ENCODE results near the gene PITPNM3.
"Not testable (repeated sequence)": the region's sequence is repeated elsewhere in the genome, so short reads cannot be mapped to it uniquely, and the experiment has no call there.

PITPNM3 gene

DNA sequence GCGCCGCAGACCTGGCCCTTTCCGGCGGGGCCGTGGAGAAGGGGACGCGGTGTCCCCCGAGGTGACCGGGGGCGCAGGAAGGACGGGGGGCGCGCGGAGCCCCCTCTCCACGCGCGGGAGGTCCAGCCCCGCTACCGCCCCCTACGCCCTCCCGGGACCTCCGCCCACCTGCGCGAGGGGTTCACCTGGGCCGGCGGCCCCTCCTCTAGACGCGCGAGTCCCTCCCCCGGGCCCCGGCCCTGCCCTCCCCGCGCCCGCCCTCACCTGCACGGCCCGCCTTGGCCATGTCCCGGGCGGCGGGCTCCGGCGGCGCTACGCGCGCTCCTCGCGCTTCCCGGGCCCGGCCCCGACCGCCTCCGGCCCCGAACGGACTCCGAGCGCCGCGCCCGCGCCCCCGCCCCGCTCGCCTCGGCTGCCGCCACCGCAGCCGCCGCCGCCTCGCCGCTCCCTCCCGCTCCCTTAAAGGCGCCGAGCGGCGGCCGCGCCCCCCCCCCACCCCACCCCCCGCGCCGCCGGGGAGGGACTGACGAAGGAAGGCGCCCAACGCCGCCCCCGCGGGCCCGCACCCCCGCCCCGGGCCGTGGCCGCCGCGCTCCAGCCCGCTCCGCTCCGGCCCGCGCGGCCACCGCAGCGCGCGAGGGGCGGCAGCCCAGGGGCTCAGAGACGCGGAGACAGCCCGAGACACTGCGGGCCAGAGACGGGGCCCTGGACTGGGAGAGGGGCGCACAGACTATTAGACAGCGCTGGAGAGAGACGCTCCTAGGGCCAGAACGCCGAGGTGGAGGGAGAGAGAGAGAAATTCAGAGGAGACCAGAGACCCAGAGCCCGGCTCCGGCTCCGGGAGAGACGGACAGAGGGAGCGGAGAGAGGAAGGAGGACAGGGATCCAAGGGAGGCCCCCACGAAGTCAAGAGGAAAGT is at the start of gene PITPNM3:
PITPNM3 (minus strand) TSS at position 435 of the 919 bp plus-strand sequence; CDS start at position 286, 149 bp downstream.
- DNase-seq (ENCODE audit: extremely low read depth in 1 of 2, low read depth in 1 of 2) = no peak

DNA sequence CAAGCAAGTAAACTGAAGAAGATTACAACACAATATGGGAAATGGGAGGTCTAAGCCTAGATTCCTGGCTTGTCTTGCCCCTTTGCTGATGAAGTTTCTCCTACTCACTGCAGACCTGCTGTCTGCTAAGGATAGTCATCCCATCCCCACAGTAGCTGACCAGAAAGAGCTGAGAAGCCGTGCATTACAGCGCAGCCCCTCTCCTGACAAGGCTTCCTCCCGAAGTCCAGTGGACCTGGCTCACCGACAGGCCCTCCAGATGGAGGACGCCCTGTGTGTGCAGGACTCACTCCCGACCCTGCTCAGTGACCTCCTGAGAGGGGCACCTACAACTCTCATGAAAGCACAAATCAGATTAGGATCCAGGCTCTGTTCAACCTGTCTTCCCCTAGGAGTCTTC is 48.8 kb upstream of the PITPNM3 start:
- DNase-seq (ENCODE audit: extremely low read depth in 1 of 2, low read depth in 1 of 2) = no peak

DNA sequence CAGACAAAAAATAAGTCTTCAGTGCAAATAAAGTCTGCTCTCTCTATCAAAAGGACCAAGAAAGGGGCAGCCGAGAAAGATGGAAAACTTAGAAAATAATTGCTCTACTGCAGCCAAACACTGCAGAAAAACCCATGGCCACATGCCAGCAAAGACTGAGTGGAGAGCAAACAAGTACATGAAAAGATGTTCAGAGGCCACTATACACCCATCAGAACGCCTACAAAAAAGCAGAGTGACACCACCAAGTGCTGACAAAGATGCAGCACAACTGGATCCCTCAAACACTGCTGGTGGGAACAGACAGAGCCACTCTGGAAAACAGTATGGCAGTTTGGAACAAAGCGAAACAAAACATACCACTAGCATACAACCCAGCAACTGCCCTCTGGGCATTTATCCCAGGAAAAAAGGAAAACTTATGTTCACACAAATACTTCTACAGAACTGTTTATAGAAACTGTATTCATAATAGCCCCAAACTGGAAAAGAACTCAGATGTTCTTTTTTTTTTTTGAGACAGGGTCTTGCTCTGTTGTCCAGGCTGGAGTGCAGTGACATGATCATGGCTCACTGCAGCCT is 47.5 kb upstream of the PITPNM3 start:
- DNase-seq (ENCODE audit: extremely low read depth in 1 of 2, low read depth in 1 of 2) = no peak

DNA sequence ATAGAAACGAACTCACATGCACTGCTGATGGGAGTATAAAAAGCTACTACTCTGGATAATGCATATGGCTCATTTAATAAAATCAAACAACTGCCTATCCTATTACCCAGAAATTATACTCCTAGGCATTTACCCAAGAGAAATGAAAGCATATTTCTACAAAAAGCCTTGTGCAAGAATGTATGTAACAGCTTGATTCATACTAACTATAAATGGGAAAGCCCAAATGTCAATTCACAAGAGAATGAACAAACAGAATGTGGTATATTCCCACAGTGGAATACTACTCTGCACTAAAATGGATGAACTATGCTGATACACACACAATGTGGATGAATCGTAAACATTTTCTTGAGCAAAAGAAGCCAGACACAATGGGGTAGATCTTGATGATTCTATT is 45.8 kb upstream of the PITPNM3 start:
- no peak for DNase-seq (ENCODE audit: extremely low read depth in 1 of 2, low read depth in 1 of 2)

DNA sequence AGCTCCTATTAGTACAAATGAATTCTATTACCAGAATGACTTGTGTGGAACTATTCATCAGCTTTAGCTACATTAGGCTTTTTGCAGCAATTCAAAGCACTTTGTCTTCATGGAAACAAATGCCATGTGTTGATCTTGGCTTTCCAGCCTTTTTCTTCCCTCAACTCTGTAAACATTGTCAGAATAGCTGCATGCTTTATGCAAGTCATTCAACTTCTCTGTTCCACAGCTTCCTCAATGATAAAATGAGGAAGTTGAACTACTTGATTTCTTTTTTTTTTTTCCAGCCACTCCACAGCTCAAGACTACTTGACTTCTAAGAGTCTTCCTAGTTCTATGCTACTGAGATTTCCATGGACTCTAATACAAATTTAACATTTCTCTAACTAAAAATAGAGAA is 43.0 kb upstream of the PITPNM3 start:
- no peak for DNase-seq (ENCODE audit: extremely low read depth in 1 of 2, low read depth in 1 of 2)

DNA sequence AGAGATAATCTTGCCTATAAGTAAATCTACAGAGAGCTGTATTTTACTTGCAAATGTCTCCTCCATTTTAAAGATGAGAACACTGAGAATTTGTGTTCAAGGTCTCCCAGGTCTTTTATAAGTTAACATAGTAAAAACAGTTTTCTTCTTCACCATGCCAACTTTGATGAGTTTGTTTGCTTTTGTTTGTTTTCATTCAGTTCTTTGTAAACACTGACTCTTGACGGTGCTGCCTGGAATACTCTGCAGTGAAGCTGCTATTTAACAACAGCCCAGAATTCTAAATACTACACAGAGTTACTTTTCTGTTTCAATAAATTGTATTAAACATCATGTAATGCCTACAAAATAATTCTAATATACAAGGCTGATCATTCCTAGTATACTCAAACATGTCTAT is 41.4 kb upstream of the PITPNM3 start:
- DNase-seq (ENCODE audit: extremely low read depth in 1 of 2, low read depth in 1 of 2) = no peak

DNA sequence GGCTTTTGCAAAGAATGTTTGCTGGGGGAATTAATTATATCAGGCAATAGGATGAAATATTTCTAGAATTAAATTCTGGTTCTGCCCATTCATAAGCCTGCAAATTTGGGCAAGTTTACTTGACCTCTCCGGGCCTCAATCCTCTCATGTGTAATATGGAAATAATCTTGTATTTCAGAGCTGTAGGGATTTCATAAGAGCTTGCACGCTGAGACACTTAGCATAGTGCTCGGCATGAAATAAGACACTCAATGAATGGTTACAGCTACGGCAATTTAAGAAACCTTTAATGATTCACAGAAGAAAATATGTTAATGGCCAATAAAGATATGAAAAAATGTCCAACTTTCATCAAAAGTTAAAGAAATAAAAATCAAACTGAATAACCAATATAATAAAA is 40.6 kb upstream of the PITPNM3 start:
- DNase-seq (ENCODE audit: extremely low read depth in 1 of 2, low read depth in 1 of 2) = no peak

DNA sequence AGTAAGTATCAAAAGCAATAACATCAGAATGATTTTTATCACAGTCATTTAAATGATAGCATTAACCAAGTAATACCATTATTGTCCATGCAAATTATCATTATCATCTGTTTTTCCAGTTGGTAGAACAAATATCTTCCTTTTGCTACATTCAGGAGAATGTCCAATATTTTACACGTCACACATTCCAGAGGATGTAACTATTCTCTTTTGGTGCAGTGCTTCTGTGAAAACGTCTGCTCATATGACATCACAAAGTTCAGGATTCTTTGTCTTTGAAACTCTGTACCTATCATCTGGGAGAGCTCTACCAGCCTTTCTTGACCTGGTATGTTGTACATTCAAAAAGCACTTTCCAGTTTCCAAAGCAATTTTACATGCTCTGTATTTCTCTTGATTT is 40.2 kb upstream of the PITPNM3 start:
- DNase-seq (ENCODE audit: extremely low read depth in 1 of 2, low read depth in 1 of 2) = no peak

DNA sequence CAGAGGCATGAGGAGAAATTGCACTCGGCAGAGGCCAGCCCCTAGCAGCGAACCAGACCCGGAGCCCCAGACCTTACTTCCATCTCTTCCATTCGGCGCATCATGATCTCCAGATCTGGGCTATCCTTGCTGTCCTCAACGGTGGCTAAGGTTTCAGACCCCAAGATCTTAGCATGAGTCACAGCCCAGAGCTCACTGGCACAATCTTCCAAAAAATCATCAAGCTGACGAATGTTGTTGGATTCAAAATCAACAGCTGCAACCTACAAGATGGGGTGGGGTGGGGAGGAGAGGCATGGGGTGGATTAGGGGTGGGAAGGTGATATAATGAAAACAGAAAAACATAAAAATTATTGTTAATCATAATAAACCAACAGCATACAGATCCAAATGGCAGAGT is 39.7 kb upstream of the PITPNM3 start:
- DNase-seq (ENCODE audit: extremely low read depth in 1 of 2, low read depth in 1 of 2) = no peak

DNA sequence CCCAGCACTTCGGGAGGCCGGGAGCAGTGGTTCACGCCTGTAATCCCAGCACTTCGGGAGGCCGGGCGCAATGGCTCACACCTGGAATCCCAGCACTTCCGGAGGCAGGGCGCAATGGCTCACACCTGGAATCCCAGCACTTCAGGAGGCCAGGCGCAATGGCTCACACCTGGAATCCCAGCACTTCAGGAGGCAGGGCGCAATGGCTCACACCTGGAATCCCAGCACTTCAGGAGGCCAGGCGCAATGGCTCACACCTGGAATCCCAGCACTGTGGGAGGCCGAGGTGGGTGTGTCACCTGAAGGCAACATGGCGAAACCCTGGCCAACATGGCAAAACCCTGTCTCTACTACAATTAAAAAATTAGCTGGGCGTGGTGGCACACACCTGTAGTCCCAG is 37.0 kb upstream of the PITPNM3 start:
- DNase-seq (ENCODE audit: extremely low read depth in 1 of 2, low read depth in 1 of 2) = not testable (repeated sequence)

DNA sequence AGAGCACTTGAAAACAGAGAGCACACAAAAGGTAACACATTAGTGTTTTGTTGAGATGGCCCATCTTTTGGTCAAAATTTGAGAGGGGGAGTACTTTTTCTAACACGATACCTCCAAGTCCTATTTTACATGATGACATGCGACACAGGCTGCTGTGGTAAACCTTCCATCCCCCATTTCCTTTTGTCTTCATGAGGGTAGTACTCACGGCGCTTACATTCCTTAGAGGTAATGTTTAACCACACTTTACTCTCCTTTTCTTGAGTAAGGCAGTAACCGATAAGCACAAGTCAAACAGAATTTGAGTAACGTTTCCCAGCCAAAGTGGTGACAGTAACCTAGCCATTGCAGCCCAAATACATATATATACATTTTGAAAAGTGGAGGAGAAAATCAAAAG is 35.8 kb upstream of the PITPNM3 start:
- no peak for DNase-seq (ENCODE audit: extremely low read depth in 1 of 2, low read depth in 1 of 2)

DNA sequence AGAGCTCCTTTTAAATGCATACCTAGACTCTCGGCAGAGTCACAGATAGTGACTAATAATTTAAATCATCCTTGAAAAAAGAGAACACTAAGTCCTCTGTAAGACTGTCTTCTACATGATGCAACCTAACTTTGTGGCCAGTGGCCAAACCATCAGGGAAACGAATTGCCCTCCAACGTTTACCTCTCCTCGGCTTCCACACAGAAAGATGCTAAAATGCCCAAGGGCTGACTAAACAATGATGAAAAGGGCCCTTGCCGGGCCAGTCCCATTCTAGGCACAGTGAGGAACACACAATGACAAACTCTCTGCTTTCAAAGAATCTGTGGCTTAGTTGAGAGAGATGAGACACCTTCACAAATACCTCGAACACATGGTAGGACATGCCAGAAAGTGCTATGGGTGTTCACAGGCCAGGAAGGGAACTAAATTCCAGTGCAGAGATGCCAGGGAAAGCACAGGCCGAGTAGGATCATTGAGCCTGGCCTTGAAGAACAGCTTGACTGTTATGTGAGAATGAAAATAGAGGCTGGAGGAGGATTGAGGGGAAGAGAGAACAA is 35.3 kb upstream of the PITPNM3 start:
- no peak for DNase-seq (ENCODE audit: extremely low read depth in 1 of 2, low read depth in 1 of 2)

DNA sequence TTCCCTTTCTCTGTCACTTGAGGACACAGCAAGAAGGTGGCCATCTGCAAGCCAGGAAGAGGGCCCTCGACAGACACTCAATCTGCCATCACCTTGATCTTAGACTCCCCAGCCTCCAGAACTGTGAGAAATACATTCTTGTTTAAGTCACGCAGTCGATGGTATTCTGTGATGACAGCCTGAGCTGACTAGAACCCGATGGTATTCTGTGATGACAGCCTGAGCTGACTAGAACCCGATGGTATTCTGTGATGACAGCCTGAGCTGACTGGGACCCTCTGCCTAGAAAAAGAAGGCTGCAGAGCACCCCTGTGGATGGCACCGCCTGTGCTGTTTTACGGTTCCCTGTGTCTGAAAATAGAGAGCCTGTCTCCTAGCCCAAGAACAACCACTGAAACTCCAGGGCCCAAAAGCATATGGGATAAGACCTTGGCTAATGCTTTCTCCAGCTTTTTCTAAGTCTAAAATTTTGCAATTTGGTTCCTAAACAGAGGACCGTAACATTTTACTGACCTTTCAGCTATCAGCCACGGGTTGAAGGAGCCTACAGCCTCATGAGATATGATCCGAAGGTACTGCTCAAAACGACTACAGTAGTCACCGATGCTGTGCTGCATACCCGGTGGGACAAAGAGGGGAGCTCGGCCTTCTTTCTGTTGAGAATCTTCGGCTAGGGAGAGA is 33.1 kb upstream of the PITPNM3 start:
- no peak for DNase-seq (ENCODE audit: extremely low read depth in 1 of 2, low read depth in 1 of 2)

DNA sequence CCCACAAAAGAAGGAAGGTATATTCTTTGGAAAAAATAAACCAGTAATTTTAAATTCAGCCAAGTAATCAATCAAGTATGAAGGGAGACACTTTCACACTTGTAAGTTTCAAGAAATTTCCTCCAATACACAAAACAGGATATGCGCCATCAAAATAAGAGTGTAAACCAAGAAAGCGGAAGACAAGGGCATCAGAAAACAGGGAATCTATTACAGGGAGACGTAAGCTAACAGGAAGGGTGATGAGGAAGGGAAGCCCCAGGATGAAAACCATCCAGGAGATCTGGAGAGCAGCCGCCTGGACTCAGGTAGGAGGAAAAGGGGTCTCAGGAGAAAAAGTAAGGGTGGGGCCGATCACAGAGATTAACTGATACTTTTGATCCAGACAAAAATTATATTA is 31.8 kb upstream of the PITPNM3 start:
- no peak for DNase-seq (ENCODE audit: extremely low read depth in 1 of 2, low read depth in 1 of 2)

DNA sequence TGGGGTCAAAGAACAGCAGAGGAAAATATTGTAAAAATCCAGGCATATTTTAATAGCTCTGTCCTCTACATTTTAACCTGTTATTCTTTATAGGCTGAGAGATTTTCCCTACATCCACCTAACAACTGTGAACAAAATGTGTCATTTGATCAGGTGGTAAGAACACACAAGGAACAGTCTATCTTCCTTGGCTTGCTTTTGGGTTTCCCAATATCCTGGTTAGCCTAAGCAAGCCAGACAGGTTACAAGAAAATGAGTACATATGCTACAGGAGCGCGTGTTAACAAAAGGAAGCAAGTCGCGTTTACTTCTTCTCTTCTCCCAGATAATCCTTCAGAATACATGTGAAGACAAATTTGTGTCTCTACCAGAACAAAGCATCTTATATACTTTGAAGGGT is 31.0 kb upstream of the PITPNM3 start:
- no peak for DNase-seq (ENCODE audit: extremely low read depth in 1 of 2, low read depth in 1 of 2)

DNA sequence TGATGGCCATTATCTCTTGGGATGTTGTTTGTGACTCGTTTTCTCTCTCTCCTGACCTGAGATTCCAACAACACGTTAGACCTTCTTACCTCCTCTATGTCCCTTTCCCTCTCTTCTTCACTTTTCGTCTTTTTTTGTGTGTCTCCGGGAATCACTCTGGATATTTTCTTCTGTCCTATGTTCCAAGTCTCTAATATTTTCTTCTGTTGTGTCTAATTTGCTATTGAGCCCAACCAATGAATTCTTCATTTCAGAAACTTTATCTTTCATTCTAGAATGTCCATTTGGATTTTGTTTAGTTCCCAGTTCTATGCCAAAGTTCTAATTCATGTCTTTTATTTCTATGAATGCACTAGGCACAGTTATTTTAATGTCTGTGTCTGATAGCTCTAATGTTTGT is 27.1 kb upstream of the PITPNM3 start:
- DNase-seq (ENCODE audit: extremely low read depth in 1 of 2, low read depth in 1 of 2) = no peak

DNA sequence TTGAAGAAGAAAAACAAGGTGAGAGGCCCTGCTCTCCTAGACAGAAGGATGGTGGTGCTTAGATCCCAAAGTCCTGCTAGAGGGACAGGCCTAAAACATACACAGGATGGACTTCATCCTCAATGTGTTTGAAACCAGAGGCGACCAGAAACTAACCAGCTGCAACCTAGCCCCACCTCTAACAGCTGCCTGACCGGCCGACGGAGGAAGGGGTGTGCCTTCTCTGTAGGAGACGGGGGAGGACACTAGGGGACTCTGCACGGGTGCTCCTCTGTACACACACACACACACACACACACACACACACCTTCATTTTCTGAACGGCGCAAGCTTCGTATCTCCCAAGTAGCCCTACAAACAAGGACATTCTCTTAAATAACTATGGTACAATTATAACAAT is 24.3 kb upstream of the PITPNM3 start:
- no peak for DNase-seq (ENCODE audit: extremely low read depth in 1 of 2, low read depth in 1 of 2)

DNA sequence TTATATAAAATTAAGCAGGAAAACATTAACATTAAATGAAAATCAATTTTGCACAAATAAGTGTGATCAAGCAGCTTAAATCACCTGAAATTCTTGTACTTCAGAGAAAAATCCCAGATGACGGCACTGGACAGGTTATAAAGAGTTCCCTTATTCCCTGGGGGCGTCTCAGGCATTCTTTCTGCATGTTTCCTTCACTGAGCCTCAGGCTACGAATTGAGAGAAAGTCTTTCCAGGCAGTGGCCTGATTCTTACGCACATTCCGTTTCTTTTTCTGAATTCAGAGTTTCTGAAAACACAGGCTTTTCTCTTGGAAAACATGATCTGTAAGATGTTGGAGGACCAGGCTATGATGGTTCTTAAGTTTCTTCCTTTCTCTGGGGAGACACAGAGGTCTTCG is 22.1 kb upstream of the PITPNM3 start:
- no peak for DNase-seq (ENCODE audit: extremely low read depth in 1 of 2, low read depth in 1 of 2)

DNA sequence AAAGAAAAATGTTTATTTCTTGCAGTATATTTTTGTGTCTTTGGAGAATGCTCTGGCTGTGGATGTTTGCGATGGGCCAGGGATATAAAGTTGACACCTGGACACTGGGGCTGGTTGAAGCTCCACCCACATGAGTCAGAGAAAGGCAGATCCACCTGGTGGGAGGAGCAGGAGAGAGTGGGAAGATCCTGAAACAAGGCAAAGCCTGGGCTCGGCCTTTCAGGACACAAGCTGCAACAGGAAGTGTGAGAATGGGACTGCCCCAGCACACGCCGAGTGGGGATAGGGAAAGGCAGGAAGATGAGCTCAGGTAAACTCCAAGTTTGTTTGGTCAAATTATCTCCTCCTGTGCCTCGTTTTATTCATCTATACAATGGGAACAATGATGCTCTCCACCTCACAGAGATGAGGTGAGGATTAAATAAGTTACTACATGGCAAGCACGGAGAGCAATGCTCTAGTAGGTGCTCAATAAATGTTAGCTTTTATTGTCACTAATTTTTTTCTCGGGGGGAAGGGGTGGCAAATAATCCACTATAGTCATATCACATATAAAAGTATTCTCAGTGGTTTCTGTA is 21.4 kb upstream of the PITPNM3 start:
- no peak for DNase-seq (ENCODE audit: extremely low read depth in 1 of 2, low read depth in 1 of 2)

DNA sequence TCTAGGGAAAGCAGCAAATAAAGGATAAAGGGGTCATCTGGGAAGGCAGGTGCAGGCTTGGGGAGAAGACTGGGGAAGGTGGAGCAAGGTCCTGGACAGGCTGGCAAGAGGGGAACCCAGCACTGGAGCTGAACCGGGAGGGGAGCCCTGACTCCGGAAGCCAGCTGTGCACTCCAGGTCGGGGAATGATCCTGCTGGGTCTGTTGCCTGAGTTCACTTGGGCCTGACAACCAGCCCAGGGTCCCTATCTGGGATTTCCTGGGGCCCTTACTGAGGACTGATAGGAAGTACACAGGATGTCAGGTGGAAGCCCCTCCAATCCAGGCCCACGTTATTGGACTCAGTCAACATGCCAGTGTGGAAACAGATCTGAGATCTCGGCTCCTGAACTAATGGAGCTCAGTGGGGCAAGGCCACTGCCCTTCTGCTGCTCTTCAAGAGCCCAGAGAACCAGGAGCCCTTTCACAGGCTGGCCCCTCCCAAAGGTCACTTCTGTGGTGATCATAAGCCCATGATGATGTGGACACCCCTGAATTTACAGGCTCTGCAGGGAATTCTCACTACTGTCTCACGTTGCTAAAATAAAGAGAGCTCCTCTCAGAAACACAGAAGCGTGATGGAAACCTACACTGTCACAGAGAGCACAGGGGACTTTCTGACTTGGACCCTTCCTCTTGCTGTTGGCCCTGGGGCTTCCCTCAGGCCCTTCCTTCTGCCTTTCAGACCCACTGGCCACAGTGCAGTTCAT is 19.9 kb upstream of the PITPNM3 start:
- no peak for DNase-seq (ENCODE audit: extremely low read depth in 1 of 2, low read depth in 1 of 2)

DNA sequence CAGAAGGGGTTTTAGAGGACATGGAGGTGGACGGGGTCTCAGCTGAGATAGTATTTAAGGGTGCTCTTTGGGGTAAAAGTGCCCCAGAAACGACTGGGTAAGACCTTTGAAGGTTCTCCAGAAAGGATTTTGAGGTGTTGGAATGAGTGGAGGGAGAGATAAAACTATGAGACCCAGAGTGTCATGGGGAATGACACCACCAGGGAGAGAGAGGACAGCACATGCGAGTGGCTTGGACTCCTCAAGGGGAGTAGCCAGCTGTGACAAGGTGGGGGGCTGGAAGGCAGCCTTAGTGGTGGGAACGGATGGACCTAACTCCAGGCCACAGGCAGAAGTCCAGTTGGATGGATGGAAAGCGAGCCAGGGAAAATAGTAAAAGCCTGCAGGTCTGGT is 19.2 kb upstream of the PITPNM3 start:
- no peak for DNase-seq (ENCODE audit: extremely low read depth in 1 of 2, low read depth in 1 of 2)
